Transverse colon (tissue), 4 donors: Measurements from ENCODE around the gene PRKAG3. TPM values are rescaled to one million over a fixed set of nuclear protein-coding genes. Genes with fewer than 3 reads are reported as not detected.

Experiments used
- DNase-seq: peaks from one replicate; pipeline ENCODE4 v3.0.0-alpha.2; 2019
- H3K27ac ChIP-seq, 4 donors: fragments of 200-600 bp; sonication (generic); 2 replicates each; pipeline ENCODE4 v1.5.1; 2016 to 2018; ENCODE audit warnings: inconsistent platforms in 4 of 4
- H3K27me3 ChIP-seq: fragments of 200-600 bp; sonication (generic); 2 replicates; pipeline ENCODE4 v1.5.1; 2017; ENCODE audit warnings: inconsistent platforms
- H3K36me3 ChIP-seq, 4 donors: fragments of 200-600 bp; sonication (generic); 2 replicates each; pipeline ENCODE4 v1.5.1; 2017 to 2019; ENCODE audit warnings: inconsistent platforms in 4 of 4
- H3K4me1 ChIP-seq, 4 donors: fragments of 200-600 bp; sonication (generic); 2 replicates each; pipeline ENCODE4 v1.5.1; 2017 to 2020; ENCODE audit warnings: inconsistent platforms in 4 of 4
- H3K4me3 ChIP-seq, 4 donors: fragments of 200-600 bp; sonication (generic); 1 replicate in 1 of 4; 2 replicates in 3 of 4; pipeline versions ENCODE4 v1.5.1 to v1.6.1; 2017 to 2019; ENCODE audit warnings: inconsistent platforms in 4 of 4
- H3K9me3 ChIP-seq, 2 donors: fragments of 200-600 bp; sonication (generic); 2 replicates each; pipeline ENCODE4 v1.5.1; 2017 to 2019; ENCODE audit warnings: inconsistent platforms in 2 of 2
- CTCF ChIP-seq, 5 experiments: fragments of 200-600 bp in 3 of 5; fragments of 450-650 bp in 2 of 5; sonication (generic) in 3 of 5; IDR thresholded peaks; 1 replicate in 2 of 5; 2 replicates in 3 of 5; pipeline ENCODE4 v1.5.1; 2016 to 2017; ENCODE audit warnings: antibody characterized with exemption in 5 of 5, inconsistent platforms in 3 of 5, mild to moderate bottlenecking in 2 of 5, moderate library complexity in 1 of 5
- EP300 ChIP-seq: sonication (generic); formaldehyde crosslinking; IDR thresholded peaks from one replicate; pipeline ENCODE4 v1.6.1; 2017; ENCODE audit warnings: antibody characterized with exemption, low read depth
- POLR2A ChIP-seq: fragments of 450-650 bp; IDR thresholded peaks from one replicate; pipeline ENCODE4 v1.6.1; 2016; ENCODE audit warnings: antibody characterized with exemption, mild to moderate bottlenecking, moderate library complexity
- POLR2AphosphoS5 ChIP-seq, 3 donors: sonication (generic); formaldehyde crosslinking; IDR thresholded peaks; one replicate each; pipeline ENCODE4 v1.6.1; 2016; ENCODE audit warnings: antibody characterized with exemption in 3 of 3
- WGBS, 2 donors: methylation state at CpG; one replicate each; pipeline ENCODE4 v1.1.5; 2018; ENCODE audit warnings: low coverage in 1 of 2; 5-methylcytosine and 5-hydroxymethylcytosine counted together
- in situ Hi-C, 4 donors: fragments of 200-750 bp; cut with MboI; loops; one replicate each; pipeline versions ENCODE4 v1.15.0 to v1.15.1; 2017; ENCODE audit warnings: low sequenced_read_pairs in 3 of 4, low pct_ligation_motif_present in 1 of 4, low pct_unique_long_range_greater_than_20kb in 1 of 4
- intact Hi-C: fragments of 100-400 bp; cut with DNase I; formaldehyde crosslinking; loops from one replicate; pipeline ENCODE4 v1.15.1; 2023; ENCODE audit warnings: low total_unique reads
- total RNA-seq, 4 donors: library from RNA; depleted of rRNA; stranded (reverse); fragments of >200 nt; gene quantifications; one replicate each; pipeline ENCODE4 v1.1.0, GENCODE V29; 2016

The PRKAG3 gene
- total RNA-seq, 4 donors from 2014 or later = not detected

GRCh38 chr2:218871345-218872302 lies 40.0 kb upstream of the PRKAG3 start:
- Histone ChIP-seq H3K27me3 (peaks cover 99% of the 10 kb centered on the region), H3K9me3 (no peaks in the 10 kb centered on the region), H3K36me3 (no peaks in the 10 kb centered on the region), H3K4me3 (peak overlapping the region in 2 of 4 donors; percentile 16 to 34), H3K4me1 (peaks cover 0 to 19% (median 10%) of the 10 kb centered on the region in 4 donors), H3K27ac (no peak overlapping the region)
- no peak for DNase-seq
- in situ Hi-C loops = no loop called here
- 13 to 28% methylated on average over 24 to 34 of the region's 60 CpGs for WGBS, 2 donors
- intact Hi-C loops = no loop called here
- TF ChIP-seq POLR2A = no peak
- no peak for TF ChIP-seq POLR2AphosphoS5 (IDR thresholded peaks at IDR 0.05)
- TF ChIP-seq CTCF (IDR thresholded peaks at IDR 0.05) = no peak
- TF ChIP-seq EP300 = no peak

GRCh38 chr2:218870984-218871344 lies 39.4 kb upstream of the PRKAG3 start:
- Histone ChIP-seq H3K36me3 (no peaks in the 10 kb centered on the region), H3K9me3 (no peaks in the 10 kb centered on the region), H3K4me1 (peaks cover 0 to 19% (median 10%) of the 10 kb centered on the region in 4 donors), H3K4me3 (peak overlapping the region in 2 of 4 donors; percentile 16 to 34), H3K27ac (no peak overlapping the region), H3K27me3 (peaks cover 99% of the 10 kb centered on the region)
- DNase-seq = peak; percentile 27
- no peak for TF ChIP-seq EP300
- no peak for TF ChIP-seq POLR2AphosphoS5 (IDR thresholded peaks at IDR 0.05)
- TF ChIP-seq CTCF (IDR thresholded peaks at IDR 0.05) = no peak
- no peak for TF ChIP-seq POLR2A
- 0% methylated on average over 3 of the region's 18 CpGs; no CpG with 5 or more reads in 1 of the 2 donors for WGBS, 2 donors
- in situ Hi-C loops = no loop called here
- intact Hi-C loops = no loop called here

GRCh38 chr2:218869064-218869463 lies 37.5 kb upstream of the PRKAG3 start:
- in situ Hi-C loops = no loop called here
- H3K4me3 ChIP-seq = no peak overlapping the region
- no peaks in the 10 kb centered on the region for H3K9me3 ChIP-seq
- TF ChIP-seq POLR2AphosphoS5 (IDR thresholded peaks at IDR 0.05) (no peak), POLR2A (no peak), CTCF (IDR thresholded peaks at IDR 0.05) (no peak), EP300 (no peak)
- H3K27ac ChIP-seq = no peak overlapping the region
- H3K4me1 ChIP-seq = peaks cover 0 to 19% (median 10%) of the 10 kb centered on the region in 4 donors
- no peak for DNase-seq
- peaks cover 98% of the 10 kb centered on the region for H3K27me3 ChIP-seq
- WGBS, 2 donors = 89% methylated on average over 9 of the region's 9 CpGs; no CpG with 5 or more reads in 1 of the 2 donors
- intact Hi-C loops = no loop called here
- no peaks in the 10 kb centered on the region for H3K36me3 ChIP-seq

GRCh38 chr2:218867900-218868299 lies 36.3 kb upstream of the PRKAG3 start:
- intact Hi-C loops = no loop called here
- WGBS, 2 donors = 40 to 54% methylated on average over 5 to 6 of the region's 6 CpGs
- no peak for TF ChIP-seq EP300
- peaks cover 0 to 13% (median 7%) of the 10 kb centered on the region in 4 donors for H3K4me1 ChIP-seq
- no peak overlapping the region for H3K4me3 ChIP-seq
- H3K27ac ChIP-seq = no peak overlapping the region
- no peaks in the 10 kb centered on the region for H3K9me3 ChIP-seq
- H3K27me3 ChIP-seq = peaks cover 98% of the 10 kb centered on the region
- no peaks in the 10 kb centered on the region for H3K36me3 ChIP-seq
- in situ Hi-C loops = no loop called here
- no peak for DNase-seq
